H1 (cell line): ENCODE measurements around the gene SBNO2. TPM values are rescaled to one million over a fixed set of nuclear protein-coding genes. Genes with fewer than 3 reads are reported as not detected.

Experiments
- CTCF ChIP-seq, 3 experiments: IDR thresholded peaks; 1 replicate in 2 of 3; 2 replicates in 1 of 3; pipeline versions ENCODE4 v1.5.1 to v1.6.1; 2011; ENCODE audit warnings: low read length in 3 of 3, mild to moderate bottlenecking in 3 of 3, inconsistent platforms in 2 of 3, low read depth in 1 of 3, moderate library complexity in 1 of 3; ENCODE audit not compliant: insufficient read depth in 1 of 3; ENCODE audit errors: control extremely low read depth in 1 of 3
- E2F6 ChIP-seq: IDR thresholded peaks from 2 replicates; pipeline ENCODE4 v1.6.1; 2012; ENCODE audit warnings: inconsistent platforms
- EGR1 ChIP-seq: IDR thresholded peaks from 2 replicates; pipeline ENCODE4 v1.6.1; 2011; ENCODE audit warnings: low read depth, low read length, borderline replicate concordance
- EZH2 ChIP-seq: fragments of 200-600 bp; sonication (generic); IDR thresholded peaks from 2 replicates; pipeline ENCODE4 v1.7.1; 2012; ENCODE audit warnings: low read depth, mild to moderate bottlenecking, moderate library complexity, low read length, inconsistent platforms; ENCODE audit not compliant: severe bottlenecking
- FOSL1 ChIP-seq: IDR thresholded peaks from 2 replicates; pipeline ENCODE4 v1.6.1; 2011; ENCODE audit warnings: mild to moderate bottlenecking, low read depth, low read length, moderate library complexity; ENCODE audit not compliant: insufficient read depth
- POLR2A ChIP-seq, 2 experiments: IDR thresholded peaks; 1 replicate in 1 of 2; 2 replicates in 1 of 2; pipeline ENCODE4 v1.6.1; 2011; ENCODE audit warnings: low read depth in 2 of 2, low read length in 2 of 2, mild to moderate bottlenecking in 2 of 2; ENCODE audit errors: control extremely low read depth in 1 of 2
- RAD21 ChIP-seq, 2 experiments: IDR thresholded peaks in 1 of 2; conservative IDR thresholded peaks in 1 of 2; 2 replicates each; pipeline ENCODE4 v1.6.1; 2011; ENCODE audit warnings: low read depth in 2 of 2, low read length in 2 of 2, improper control_type of control experiment in 1 of 2, inconsistent platforms in 1 of 2, mild to moderate bottlenecking in 1 of 2, moderate library complexity in 1 of 2
- RFX5 ChIP-seq: IDR thresholded peaks from 2 replicates; pipeline ENCODE4 v1.6.1; 2011; ENCODE audit warnings: low read depth, low read length, improper control_type of control experiment, borderline replicate concordance
- RXRA ChIP-seq: IDR thresholded peaks from 2 replicates; pipeline ENCODE4 v1.6.1; 2011; ENCODE audit warnings: low read depth, mild to moderate bottlenecking, low read length, moderate library complexity; ENCODE audit not compliant: insufficient read depth
- SIN3A ChIP-seq, 2 experiments: IDR thresholded peaks in 1 of 2; conservative IDR thresholded peaks in 1 of 2; 2 replicates each; pipeline ENCODE4 v1.6.1; 2011 to 2012; ENCODE audit warnings: low read length in 2 of 2, improper control_type of control experiment in 1 of 2, low read depth in 1 of 2, mild to moderate bottlenecking in 1 of 2
- SP1 ChIP-seq: IDR thresholded peaks from 2 replicates; pipeline ENCODE4 v1.6.1; 2011; ENCODE audit warnings: low read depth, low read length
- SP2 ChIP-seq: IDR thresholded peaks from 2 replicates; pipeline ENCODE4 v1.6.1; 2012; ENCODE audit warnings: mild to moderate bottlenecking, low read length, inconsistent platforms
- TCF12 ChIP-seq: IDR thresholded peaks from 2 replicates; pipeline ENCODE4 v1.6.1; 2011; ENCODE audit warnings: low read depth, mild to moderate bottlenecking, low read length
- TEAD4 ChIP-seq: IDR thresholded peaks from 2 replicates; pipeline ENCODE4 v1.6.1; 2012; ENCODE audit warnings: low read depth, low read length, inconsistent platforms, mixed read lengths
- USF2 ChIP-seq: IDR thresholded peaks from 2 replicates; pipeline ENCODE4 v1.6.1; 2011; ENCODE audit warnings: low read length, improper control_type of control experiment
- polyA plus RNA-seq, 7 experiments: library from polyadenylated mRNA; depleted of rRNA in 3 of 7; stranded (reverse) in 5 of 7; unstranded in 2 of 7; fragments of >200 nt in 5 of 7; fragments of 200-250 nt in 2 of 7; gene quantifications; 1 replicate in 5 of 7; 2 replicates in 1 of 7; 4 replicates in 1 of 7; pipeline versions ENCODE4 v1.2.1 to v1.2.3, GENCODE V29; 2011 to 2013; ENCODE audit warnings: missing spikeins in 2 of 7, mixed read lengths in 2 of 7
- total RNA-seq: library from RNA; stranded (reverse); fragmentation: NEBNext Ultra II Directional; extraction: Animal tissue kit (Norgen Biotek cat#: 25700); gene quantifications from 2 replicates; pipeline ENCODE4 v1.2.1, GENCODE V29; 2021

Gene SBNO2
- total and polyA plus RNA-seq, 2 of the 8 experiments (the other 6 are each of a cell fraction or from before 2014, with no cell fraction given), result 12.2 to 31.4 TPM

GRCh38 chr19:1223018-1223855 lies 49.2 kb upstream of the SBNO2 start (continued):
- TF ChIP-seq E2F6 (no peak), EGR1 (no peak), FOSL1 (no peak), SP1 (no peak), EZH2 (no peak), RXRA (no peak), TEAD4 (no peak), RFX5 (no peak), CTCF (IDR thresholded peaks at IDR 0.05; ENCODE audit: control extremely low read depth in 1 of 3, insufficient read depth in 1 of 3, low read depth in 1 of 3, low read length in 3 of 3) (peak; percentile 72 to 91 (median 79)), USF2 (no peak), SIN3A (conservative IDR thresholded peaks at IDR 0.05 in 1 of 2, IDR thresholded peaks at IDR 0.05 in 1 of 2; ENCODE audit: low read depth in 1 of 2, low read length in 2 of 2) (no peak), SP2 (no peak), POLR2A (IDR thresholded peaks at IDR 0.05; ENCODE audit: control extremely low read depth in 1 of 2, low read depth in 2 of 2, low read length in 2 of 2) (no peak), RAD21 (IDR thresholded peaks at IDR 0.05 in 1 of 2, conservative IDR thresholded peaks at IDR 0.05 in 1 of 2; ENCODE audit: low read depth in 2 of 2, low read length in 2 of 2) (peak; percentile 51 to 63), TCF12 (no peak)
